Testis (tissue), 2 donors: ENCODE measurements around the gene ERAL1.

Experiments used
- CTCF ChIP-seq, 3 experiments: fragments of 450-650 bp in 2 of 3; fragments of 200-600 bp in 1 of 3; sonication (generic) in 1 of 3; IDR thresholded peaks; one replicate each; pipeline ENCODE4 v1.5.1; 2016 to 2019; ENCODE audit warnings: antibody characterized with exemption in 3 of 3, mild to moderate bottlenecking in 2 of 3, moderate library complexity in 1 of 3
- POLR2A ChIP-seq: fragments of 450-650 bp; IDR thresholded peaks from one replicate; pipeline ENCODE4 v1.6.1; 2017; ENCODE audit warnings: antibody characterized with exemption, mild to moderate bottlenecking, moderate library complexity

DNA sequence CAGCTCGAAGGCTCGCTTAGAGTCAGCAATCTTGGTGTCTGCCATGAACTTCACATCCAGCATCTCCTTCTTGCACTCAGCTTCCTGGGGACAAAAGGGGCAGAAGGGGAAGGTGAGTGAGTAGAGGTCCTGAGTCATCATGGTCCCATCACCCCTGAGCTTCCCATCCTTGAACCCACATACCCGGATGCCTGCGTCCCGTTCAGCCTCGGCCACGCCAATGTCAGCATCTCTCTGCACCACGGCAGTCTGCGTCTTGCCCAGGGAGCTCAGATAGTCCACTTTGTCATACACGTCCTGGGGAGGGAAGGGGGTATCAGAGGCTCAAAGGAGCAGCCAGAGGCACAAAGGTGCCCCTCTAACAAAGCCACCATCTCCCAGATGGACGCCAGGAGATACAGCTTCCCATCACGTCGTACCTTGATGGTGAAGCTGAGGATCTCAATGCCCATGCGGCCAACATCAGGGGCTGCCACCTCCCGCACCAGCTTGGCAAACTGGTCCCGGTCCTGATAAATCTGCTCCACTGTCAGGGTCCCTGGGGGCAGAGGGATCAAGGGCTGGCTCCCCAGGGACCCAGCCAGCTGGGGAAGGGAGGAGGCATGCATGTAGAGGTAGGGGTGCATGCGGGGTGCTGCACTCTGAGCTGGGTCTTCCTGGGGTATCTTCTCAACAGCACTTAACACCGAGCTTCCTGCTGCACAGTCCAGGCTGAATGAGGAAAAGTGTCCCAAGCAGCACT is 27.5 kb downstream of the ERAL1 start:
- TF ChIP-seq CTCF (IDR thresholded peaks at IDR 0.05) (no peak), POLR2A (no peak)
